Measurements from ENCODE around the gene TRIM6.

- TF ChIP-seq CTCF (IDR thresholded peaks at IDR 0.05; ENCODE audit: extremely low read depth in 1 of 2, insufficient read depth in 1 of 2, low read depth in 1 of 2, low read length in 2 of 2), result no peak
- TF ChIP-seq JUN (IDR thresholded peaks at IDR 0.05; ENCODE audit: borderline replicate concordance, insufficient read depth, insufficient read length, low read depth), result no peak
- TF ChIP-seq EZH2 (IDR thresholded peaks at IDR 0.05; ENCODE audit: borderline replicate concordance, low read depth, low read length, severe bottlenecking), result no peak
- no peak for TF ChIP-seq MAX (IDR thresholded peaks at IDR 0.05; ENCODE audit: insufficient read depth, insufficient read length)
- no peak for TF ChIP-seq POLR2AphosphoS5 (IDR thresholded peaks at IDR 0.05; ENCODE audit: insufficient read depth, low read depth, low read length)
- no peak for TF ChIP-seq POLR2A (IDR thresholded peaks at IDR 0.05; ENCODE audit: low read depth, low read length)
- no peak for TF ChIP-seq MYC (IDR thresholded peaks at IDR 0.05; ENCODE audit: low read depth, low read length)
- TF ChIP-seq GATA2 (IDR thresholded peaks at IDR 0.05; ENCODE audit: insufficient read depth, insufficient read length, low read depth, low read length), result no peak
Observed at GRCh38 chr11:5553343-5553742, 43.1 kb upstream of the TRIM6 start.

Data from endothelial cell of umbilical vein (primary cell).